GM21360 (cell line): Measurements from ENCODE around the gene BMP6.

ENCODE experiments used
- ATAC-seq: cut with Tn5 transposase; IDR thresholded peaks from one replicate; pipeline ENCODE4 v1.9.1; 2021; ENCODE audit warnings: mild to moderate bottlenecking, moderate library complexity; ENCODE audit not compliant: unreplicated experiment

The BMP6 gene

DNA sequence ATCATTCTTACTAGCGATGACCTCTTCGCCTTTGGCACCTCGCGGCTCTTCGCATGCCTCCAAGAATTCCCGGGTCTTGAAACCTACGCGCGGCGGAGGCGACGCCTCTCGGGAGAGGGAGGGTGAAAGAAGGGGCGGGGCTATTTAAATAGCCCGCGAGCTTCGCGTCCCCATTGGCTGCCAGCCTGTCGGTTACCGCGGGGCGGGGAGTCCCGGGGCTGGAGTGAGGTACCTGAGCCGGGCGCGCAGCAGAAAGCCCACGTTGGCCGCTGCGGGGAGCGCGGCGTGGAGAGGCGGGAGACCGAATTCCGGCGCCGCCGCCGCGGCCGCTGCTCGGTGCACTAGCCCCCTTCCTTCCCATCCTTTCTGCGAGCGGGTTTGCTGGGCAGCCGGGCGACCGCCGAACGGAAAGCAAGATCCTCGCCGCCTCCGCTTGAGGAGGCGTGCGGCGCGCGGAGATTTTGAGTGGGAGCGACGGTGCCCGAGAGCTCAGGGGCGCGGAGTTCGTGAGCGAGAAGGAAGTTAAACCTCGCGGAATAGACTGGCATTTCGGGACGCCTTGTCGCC is at the start of gene BMP6:
TSS of gene BMP6 (plus strand) at position 251 of the 567 bp plus-strand sequence. CDS start 857 bp downstream, outside the sequence.
- peak; percentile 67 for ATAC-seq

DNA sequence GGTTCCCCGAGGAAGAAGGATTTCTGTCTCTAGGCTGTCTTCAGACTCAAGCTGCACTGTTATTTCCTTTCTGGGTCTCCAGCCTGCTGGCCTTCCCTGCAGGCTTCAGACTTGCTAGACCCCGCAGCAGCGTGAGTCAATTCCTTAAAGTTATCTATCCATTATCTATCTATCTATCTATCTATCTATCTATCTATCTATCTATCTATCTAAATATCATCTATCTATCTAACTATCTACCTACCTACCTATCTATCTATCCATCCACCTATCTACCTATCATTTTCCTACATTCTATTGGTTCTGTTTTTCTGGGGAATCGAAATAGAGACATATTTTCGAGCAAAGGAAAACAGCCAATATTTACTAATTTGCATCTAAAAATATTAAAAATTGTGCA is 48.7 kb upstream of the BMP6 start:
- ATAC-seq: no peak

DNA sequence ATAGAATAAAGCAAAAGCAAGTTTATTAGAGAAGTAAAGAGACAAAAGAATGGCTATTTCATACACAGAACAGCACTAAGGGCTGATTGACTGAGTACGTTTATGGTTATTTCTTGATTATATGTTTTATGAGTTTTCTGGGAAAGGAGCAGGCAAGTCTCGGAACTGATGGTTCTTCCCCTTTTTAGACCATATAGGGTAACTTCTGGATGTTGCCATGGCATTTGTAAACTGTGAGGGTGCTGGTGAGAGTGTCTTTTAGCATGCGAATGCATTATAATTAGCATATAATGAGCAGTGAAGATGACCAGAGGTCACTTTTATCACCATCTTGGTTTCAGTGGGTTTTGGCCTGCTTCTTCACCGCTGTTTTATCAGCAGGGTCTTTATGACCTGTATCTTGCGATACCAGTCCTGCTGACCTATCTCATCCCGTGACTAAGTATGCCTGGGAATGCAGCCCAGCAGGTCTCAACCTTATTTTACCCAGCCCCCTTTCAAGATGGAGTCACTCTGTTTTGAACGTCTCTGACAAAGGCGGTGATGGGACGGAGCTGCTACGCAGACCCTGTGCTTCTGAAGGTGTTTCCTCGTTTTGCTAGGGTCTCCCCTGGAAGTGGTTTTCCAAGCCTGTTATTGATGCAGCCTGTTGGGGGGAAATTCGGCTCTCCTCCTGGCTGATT is 45.4 kb upstream of the BMP6 start:
- no peak for ATAC-seq

DNA sequence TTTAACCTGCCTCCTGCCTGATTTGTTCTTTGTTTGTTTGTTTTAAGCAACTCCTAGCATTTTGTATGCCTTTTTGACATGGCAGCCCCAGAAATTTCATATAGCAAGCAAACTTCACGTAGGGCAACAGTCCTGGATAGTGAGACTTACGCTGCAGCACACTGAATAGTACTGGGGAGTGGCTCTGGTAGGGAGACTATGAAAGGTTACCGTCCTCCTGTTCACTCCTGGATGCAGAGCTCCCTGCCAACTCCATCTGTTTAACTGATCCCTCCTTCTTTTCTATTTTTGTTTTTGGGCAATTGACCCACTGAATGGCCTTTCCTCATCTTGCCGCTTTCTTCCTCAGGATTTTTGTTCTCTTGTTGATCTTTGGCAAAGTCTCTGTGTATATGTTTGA is 44.5 kb upstream of the BMP6 start:
- no peak for ATAC-seq

GRCh38 chr6:7684076-7684475 is 41.8 kb upstream of the BMP6 start:
- ATAC-seq: no peak

- no peak for ATAC-seq
Observed at GRCh38 chr6:7684843-7685242, 41.1 kb upstream of the BMP6 start.

DNA sequence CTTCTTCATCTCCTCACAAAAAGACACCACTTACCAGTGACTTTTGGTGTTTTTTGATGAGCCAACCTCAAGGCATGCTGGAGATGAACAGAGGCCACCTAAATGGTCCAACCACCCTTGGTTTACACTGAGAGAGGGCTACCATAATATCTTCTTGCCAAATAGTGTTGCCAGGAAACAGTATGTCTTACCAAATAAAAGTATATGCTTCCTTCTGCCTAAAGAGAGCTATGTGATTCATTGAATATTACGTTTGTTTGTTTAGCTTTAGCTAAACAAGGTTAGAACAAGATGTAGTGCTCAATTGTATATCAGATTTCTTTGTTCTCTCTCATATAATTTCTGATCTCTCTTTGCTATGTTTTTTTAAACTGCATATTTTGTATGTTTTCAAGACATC is 40.6 kb upstream of the BMP6 start:
- ATAC-seq: no peak

- no peak for ATAC-seq
Observed at GRCh38 chr6:7687145-7688111, 38.5 kb upstream of the BMP6 start.

- no peak for ATAC-seq
Observed at GRCh38 chr6:7691021-7691420, 34.9 kb upstream of the BMP6 start.

DNA sequence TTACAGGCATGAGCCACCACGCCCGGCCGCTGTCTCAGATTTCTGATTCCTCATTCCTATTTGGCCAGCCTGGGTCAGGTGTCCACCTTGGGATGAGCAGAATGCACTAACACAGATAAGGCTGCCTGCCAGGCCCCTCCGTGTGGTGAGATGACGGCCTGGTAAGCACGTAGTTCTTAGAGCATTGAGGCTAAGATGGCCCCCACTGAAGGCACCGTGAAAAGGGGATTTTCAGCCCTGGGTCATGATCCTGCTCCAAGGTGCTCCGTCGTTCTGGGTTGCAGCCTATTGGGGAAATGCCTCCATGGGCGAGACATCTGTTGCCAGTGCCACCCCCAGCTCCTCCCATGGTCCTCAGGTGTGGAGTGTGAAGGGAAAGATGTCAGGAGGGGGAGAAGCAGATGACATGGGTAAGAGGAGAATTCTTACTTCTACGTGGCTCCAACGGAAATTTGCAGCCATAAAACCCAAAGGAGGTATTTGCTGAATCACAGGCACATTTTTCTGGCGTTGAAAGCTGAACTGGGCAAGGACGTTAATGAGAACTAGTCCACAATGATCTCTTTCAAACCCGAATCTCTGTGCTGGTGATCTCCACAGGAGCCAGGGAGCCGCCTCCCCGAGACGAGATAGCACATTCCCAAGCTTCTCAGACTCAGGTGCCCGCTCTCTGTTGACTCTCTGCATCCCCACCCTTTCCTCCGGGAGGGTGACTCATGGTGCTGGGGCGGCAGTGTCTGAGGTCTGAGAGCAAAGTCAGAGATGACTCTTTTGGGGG is 34.0 kb upstream of the BMP6 start:
- no peak for ATAC-seq

DNA sequence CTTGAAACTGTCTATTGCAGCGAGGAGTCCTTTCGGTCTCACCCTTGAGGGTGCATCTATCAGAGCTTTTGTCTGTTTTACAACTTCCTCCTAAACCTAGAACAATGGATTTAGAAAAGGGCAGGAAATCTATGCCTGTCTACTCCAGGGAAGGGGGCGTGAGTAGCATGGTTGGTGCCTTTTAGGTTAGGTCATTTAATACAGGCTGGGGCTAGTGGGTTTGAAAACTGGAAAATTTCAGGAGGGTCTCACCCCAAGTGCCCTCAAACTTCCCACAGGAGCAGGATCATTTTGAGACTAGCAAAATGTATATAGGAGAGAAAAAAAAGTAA is 33.5 kb upstream of the BMP6 start:
- no peak for ATAC-seq

- ATAC-seq: no peak
Observed at GRCh38 chr6:7693827-7694226, 32.1 kb upstream of the BMP6 start.

DNA sequence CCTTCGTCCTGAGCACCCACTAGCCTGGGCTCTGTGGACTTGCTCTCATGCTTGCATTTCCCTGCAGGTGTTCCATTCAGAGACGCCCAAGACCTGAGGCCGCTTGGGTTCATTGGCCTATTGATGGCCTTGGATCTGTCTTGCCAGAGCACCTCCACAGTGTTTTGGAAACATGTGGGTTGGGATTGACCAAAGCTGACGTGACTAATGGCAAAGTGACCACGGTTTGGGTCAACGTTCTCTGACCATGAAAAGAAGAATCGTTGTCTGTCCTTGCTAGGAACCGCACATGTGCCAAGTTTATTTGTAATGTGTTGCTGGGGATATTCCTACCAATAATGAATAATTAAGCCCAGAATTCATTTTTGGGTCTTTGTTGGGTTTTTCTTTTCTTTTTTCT is 29.8 kb upstream of the BMP6 start:
- no peak for ATAC-seq

DNA sequence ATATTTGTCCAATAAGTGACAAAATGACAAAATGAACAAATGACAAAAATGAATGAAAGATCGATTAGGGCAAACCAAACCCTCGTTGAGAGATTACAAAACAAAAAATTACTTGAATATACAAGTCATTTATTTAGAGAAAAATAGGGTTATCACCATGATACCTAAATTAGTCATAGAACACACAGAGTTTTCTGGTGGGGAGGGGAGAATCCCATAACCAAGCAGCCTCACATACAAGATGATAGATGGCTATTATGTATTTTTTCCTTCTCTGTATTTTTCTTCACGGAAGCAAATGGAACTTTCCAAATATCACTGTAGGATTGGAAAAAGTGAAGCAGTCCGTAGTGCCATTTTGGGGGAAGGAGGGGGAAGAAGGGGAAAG is 28.5 kb upstream of the BMP6 start:
- no peak for ATAC-seq

DNA sequence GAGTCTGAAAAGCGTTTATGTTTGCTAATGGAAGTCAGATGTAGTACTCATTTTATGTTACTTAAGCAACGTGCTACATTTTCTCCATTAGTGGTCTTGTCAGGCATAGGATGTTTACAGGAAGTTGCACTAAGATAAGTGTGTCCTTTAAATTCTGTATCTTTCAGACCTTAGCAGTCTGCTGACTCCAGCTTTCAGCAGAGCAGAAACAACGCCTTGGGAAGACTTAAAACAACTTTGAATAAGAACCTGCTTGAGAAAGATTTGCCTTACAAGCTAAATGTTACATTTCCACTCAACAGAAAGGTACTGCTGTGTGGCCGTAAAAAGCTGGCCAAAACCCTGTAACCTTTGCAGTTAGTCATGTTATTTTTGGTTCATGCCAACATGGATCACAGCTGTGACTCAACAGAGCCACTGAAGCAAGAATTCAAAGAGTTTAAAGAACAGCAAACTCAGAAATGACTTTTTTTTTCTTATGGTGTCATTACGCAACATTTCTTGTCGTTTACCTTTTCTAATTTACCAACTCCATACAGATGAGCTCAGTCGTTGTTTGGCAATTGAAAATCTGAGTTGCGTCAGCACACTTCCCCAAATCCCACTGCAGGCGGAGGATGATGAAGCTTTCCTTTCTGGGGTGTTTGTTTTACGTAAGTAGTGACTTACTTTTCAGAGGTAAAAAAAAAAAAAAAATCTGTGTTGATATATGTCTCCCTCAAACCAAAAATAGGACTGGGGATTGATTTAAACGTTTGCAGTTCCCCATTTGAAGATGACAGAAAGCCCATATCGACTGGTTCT is 27.9 kb upstream of the BMP6 start:
- ATAC-seq: no peak

GRCh38 chr6:7701212-7701834 is 24.6 kb upstream of the BMP6 start:
- ATAC-seq: no peak

GRCh38 chr6:7703148-7703680 is 22.7 kb upstream of the BMP6 start:
- ATAC-seq: no peak

GRCh38 chr6:7705483-7705882 is 20.4 kb upstream of the BMP6 start:
- no peak for ATAC-seq

DNA sequence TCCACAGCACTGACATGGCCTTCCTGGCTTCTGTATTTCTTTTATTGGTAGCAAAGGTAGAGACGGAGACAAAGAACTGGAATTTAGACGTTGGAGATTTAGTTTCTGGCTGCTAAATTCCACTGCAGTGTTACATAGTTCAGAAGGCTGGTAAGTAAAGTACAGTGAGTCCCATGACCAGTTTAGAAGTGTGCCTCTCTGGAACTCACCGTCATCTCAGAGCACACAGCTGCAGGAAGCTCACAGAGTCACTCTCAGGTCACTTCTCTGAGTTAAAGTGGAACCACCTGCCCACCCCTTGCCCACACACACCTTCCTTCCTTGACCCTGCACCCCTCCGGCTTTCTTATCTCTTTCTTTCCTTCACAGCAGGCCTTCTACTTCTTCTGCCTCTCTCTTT is 19.6 kb upstream of the BMP6 start:
- ATAC-seq: no peak

GRCh38 chr6:7707787-7708186 is 18.1 kb upstream of the BMP6 start:
- no peak for ATAC-seq
